Measurements from ENCODE around the gene FATE1. TPM values are rescaled to one million over a fixed set of nuclear protein-coding genes. Genes with fewer than 3 reads are reported as not detected.

Gene FATE1
- total RNA-seq, 2 donors from 2014 or later: 1,003 TPM; not detected in 1

DNA sequence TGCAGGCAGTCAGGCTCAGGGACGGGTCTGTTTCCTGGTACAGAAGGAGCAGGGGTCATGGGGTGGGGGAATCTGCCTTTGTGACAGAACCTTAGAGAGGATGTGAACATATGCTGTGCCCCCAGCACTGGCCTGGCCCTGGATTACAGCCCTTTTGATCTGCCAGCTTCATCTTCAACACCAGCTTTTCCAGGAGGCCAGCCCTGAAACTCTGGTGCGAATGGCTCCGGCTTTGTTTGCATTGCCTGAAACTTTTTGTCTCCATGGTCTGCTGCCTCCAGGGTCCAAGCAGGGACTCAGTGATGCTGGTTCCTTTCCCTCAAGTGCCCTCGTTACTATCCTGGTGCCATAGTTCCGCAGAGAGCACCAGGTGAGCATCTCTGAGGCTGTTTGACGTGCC, 20.9 kb downstream of the FATE1 start:
- no peaks in the 10 kb centered on the region for H3K4me1 ChIP-seq (replicated peaks)
- H3K9me3 ChIP-seq: no peaks in the 10 kb centered on the region
- no peak for DNase-seq (ENCODE audit: low spot score)
- TF ChIP-seq POLR2AphosphoS5 (IDR thresholded peaks at IDR 0.05): no peak
- TF ChIP-seq, protein P1, sequence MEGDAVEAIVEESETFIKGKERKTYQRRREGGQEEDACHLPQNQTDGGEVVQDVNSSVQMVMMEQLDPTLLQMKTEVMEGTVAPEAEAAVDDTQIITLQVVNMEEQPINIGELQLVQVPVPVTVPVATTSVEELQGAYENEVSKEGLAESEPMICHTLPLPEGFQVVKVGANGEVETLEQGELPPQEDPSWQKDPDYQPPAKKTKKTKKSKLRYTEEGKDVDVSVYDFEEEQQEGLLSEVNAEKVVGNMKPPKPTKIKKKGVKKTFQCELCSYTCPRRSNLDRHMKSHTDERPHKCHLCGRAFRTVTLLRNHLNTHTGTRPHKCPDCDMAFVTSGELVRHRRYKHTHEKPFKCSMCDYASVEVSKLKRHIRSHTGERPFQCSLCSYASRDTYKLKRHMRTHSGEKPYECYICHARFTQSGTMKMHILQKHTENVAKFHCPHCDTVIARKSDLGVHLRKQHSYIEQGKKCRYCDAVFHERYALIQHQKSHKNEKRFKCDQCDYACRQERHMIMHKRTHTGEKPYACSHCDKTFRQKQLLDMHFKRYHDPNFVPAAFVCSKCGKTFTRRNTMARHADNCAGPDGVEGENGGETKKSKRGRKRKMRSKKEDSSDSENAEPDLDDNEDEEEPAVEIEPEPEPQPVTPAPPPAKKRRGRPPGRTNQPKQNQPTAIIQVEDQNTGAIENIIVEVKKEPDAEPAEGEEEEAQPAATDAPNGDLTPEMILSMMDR (IDR thresholded peaks at IDR 0.05): no peak
- TF ChIP-seq POLR2A (IDR thresholded peaks at IDR 0.05): no peak
- intact Hi-C loops (cut with DNase I): no loop called here
- 79% methylated on average over 4 of the region's 6 CpGs for WGBS
- no peaks in the 10 kb centered on the region for H3K27me3 ChIP-seq (replicated peaks; ENCODE audit: insufficient read depth)
- no peak overlapping the region for H3K4me3 ChIP-seq
- no peak overlapping the region for H3K27ac ChIP-seq
- H3K36me3 ChIP-seq: no peaks in the 10 kb centered on the region

DNA sequence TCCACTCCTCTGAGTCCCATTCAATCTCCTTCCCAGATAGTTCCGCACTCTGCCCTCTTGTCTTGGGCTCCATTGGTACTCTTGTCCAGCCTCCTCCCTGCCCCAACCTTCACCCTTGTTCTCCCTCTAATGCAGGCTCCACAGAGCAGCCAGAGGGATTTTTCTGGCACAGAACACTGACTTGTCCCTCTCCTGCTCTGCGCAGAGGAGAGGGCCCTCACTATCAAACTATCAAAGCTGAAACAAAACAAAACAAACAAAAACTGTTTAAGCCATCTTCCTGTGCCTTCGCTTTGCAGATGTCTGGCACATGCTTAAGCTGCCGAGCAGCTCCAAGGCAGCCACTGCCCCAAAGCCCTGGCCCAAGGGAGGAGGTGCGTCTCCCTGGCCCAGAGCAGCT, 21.7 kb downstream of the FATE1 start:
- no peaks in the 10 kb centered on the region for H3K27me3 ChIP-seq (replicated peaks; ENCODE audit: insufficient read depth)
- WGBS: 43% methylated on average over 5 of the region's 5 CpGs
- DNase-seq (ENCODE audit: low spot score): no peak
- no peaks in the 10 kb centered on the region for H3K9me3 ChIP-seq
- no peak overlapping the region for H3K4me3 ChIP-seq
- no peaks in the 10 kb centered on the region for H3K36me3 ChIP-seq
- intact Hi-C loops (cut with DNase I): no loop called here
- no peak overlapping the region for H3K27ac ChIP-seq
- TF ChIP-seq, protein P1 (IDR thresholded peaks at IDR 0.05): no peak
- TF ChIP-seq POLR2A (IDR thresholded peaks at IDR 0.05) (no peak), POLR2AphosphoS5 (IDR thresholded peaks at IDR 0.05) (no peak)
- no peaks in the 10 kb centered on the region for H3K4me1 ChIP-seq (replicated peaks)

DNA sequence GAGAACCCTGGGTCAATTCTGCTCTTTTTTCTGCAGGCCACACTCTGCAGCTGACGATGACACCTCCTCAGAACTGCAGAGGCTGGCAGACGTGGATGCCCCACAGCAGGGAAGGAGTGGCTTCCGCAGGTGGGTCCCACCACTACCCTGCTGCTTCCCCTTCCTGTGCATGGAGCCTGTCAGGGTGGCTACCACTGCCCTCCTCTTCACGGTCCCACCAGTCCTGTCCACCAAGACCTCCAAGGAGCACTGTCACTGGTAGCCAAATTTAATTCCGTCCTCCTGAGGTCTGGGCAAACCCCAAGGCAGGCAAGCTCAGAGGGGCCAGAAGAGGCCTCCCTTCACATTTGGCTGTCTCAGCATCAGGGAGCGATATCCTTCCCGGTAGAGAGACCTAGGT, 22.9 kb downstream of the FATE1 start:
- WGBS: 96% methylated on average over 4 of the region's 7 CpGs
- intact Hi-C loops (cut with DNase I): no loop called here
- Histone ChIP-seq H3K4me3 (no peak overlapping the region), H3K27me3 (replicated peaks; ENCODE audit: insufficient read depth) (no peaks in the 10 kb centered on the region), H3K9me3 (no peaks in the 10 kb centered on the region), H3K36me3 (no peaks in the 10 kb centered on the region), H3K4me1 (replicated peaks) (no peaks in the 10 kb centered on the region), H3K27ac (no peak overlapping the region)
- TF ChIP-seq POLR2AphosphoS5 (IDR thresholded peaks at IDR 0.05): no peak
- no peak for DNase-seq (ENCODE audit: low spot score)

DNA sequence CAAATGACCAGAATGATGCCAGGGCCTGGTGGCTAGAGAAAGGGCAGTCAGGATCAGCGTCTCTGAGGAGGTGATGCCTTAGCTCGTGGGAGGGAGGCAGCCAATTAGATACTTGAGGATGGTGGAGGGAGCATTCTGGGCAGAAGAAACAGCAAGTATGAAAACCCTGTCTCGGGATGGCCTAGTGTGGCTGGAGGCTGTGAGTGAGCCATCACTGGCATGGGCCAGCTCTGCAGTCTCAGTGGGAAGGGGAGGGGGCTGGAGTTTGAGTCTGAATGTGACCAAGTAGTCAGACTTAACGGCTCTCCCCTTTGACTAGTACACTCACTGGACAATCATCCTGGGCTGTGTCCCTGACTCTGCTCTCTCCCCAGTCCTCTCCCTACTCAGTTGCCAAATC, 25.8 kb downstream of the FATE1 start:
- H3K4me1 ChIP-seq (replicated peaks): no peaks in the 10 kb centered on the region
- no peak overlapping the region for H3K4me3 ChIP-seq

DNA sequence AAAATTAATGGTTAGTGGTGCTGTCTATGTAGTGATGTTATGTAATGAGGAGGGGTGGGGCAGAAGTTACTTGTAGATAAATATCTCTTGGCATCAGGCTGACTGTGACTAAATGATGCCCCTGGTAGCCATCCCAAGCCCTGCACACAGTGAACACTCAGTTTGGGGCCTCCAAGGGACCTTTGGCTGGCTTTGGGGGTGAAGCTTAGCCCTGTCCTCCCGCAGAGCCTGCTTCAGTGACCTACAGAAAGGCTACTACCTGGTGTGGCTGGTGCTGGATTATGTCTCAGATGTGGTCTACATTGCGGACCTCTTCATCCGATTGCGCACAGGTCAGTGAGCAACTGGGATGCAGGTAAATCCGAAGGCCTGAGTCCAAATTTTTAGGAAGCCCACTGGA, 26.5 kb downstream of the FATE1 start:
- DNase-seq (ENCODE audit: low spot score): no peak
- Histone ChIP-seq H3K27ac (no peak overlapping the region), H3K27me3 (replicated peaks; ENCODE audit: insufficient read depth) (no peaks in the 10 kb centered on the region), H3K4me3 (no peak overlapping the region), H3K36me3 (no peaks in the 10 kb centered on the region), H3K4me1 (replicated peaks) (no peaks in the 10 kb centered on the region), H3K9me3 (no peaks in the 10 kb centered on the region)
- intact Hi-C loops (cut with DNase I): loop anchor here (10.0 kb wide), 1 partner anchor 1072 kb away; no protein-coding TSS in a partner anchor
- WGBS: 96% methylated on average over 4 of the region's 5 CpGs
- TF ChIP-seq POLR2A (IDR thresholded peaks at IDR 0.05): no peak
- no peak for TF ChIP-seq POLR2AphosphoS5 (IDR thresholded peaks at IDR 0.05)
- TF ChIP-seq, protein P1 (IDR thresholded peaks at IDR 0.05): no peak

More for the DNA sequence above, 25.8 kb downstream of the FATE1 start:
- Histone ChIP-seq H3K36me3 (no peaks in the 10 kb centered on the region), H3K27ac (no peak overlapping the region), H3K9me3 (no peaks in the 10 kb centered on the region), H3K27me3 (replicated peaks; ENCODE audit: insufficient read depth) (no peaks in the 10 kb centered on the region)
- intact Hi-C loops (cut with DNase I): loop anchor here (10.0 kb wide), 1 partner anchor 1073 kb away; no protein-coding TSS in a partner anchor
- no peak for DNase-seq (ENCODE audit: low spot score)
- 92% methylated on average over 4 of the region's 4 CpGs for WGBS
- TF ChIP-seq POLR2A (IDR thresholded peaks at IDR 0.05) (no peak), POLR2AphosphoS5 (IDR thresholded peaks at IDR 0.05) (no peak)
- TF ChIP-seq, protein P1 (IDR thresholded peaks at IDR 0.05): no peak
